HG02798 (cell line): ENCODE results near the gene PRIM2.
"Not testable (repeated sequence)": the region's sequence is repeated elsewhere in the genome, so short reads cannot be mapped to it uniquely, and the experiment has no call there.

Source experiments
- ATAC-seq: cut with Tn5 transposase; IDR thresholded peaks from one replicate; pipeline ENCODE4 v1.9.1; 2021; ENCODE audit warnings: mild to moderate bottlenecking; ENCODE audit not compliant: unreplicated experiment, poor library complexity

Gene PRIM2

DNA sequence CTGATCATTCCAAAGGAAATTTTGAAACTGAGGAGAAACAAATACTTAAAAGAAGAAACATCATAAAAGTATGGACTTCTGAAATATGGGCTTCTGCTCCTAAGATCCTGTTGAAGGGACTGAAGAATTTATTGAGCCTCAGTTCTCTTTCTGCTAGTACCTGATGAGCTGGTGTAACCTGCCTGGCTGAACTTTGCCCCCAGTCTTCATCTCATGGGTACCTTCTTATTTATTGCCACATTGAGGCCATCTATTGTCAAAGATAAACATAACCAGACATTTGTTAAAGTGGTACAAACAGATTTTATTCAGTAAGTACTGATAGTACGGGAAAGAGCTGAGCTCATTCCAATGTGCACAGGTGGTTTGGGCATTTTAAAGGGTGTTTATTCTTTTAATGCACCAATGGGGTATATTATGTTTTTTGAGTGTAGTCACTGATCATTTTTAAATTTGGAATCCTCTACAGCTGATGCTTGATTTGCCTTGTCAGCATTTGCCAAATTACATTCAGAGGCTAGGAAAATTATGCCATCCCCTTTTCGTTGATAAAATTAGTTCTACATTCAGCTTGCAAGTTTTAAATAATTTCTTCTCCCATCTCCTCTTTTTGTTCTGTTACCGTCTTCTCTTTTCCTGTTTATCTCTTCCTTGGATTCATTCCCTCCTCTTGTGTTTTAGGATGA is 118.2 kb downstream of the PRIM2 start:
- ATAC-seq: no peak

DNA sequence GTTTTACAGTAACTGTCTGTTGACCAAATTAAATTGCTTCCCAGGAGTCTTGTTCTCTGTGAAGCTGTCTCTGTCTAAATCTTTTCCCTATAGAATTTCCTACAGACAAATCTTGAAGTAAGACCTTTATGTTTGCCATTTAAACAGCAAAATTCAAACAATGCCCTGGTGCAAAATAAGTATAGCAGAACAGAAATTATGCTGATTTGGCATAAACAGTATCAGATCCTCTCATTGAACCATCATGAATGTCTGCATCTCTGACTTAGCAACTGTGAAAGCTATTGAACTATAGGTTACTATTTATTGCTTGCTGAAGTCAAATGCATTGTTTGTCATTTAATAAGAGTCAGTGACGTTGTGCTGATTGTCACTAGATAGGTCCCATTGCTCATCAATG is 123.3 kb downstream of the PRIM2 start:
- ATAC-seq: not testable (repeated sequence)

DNA sequence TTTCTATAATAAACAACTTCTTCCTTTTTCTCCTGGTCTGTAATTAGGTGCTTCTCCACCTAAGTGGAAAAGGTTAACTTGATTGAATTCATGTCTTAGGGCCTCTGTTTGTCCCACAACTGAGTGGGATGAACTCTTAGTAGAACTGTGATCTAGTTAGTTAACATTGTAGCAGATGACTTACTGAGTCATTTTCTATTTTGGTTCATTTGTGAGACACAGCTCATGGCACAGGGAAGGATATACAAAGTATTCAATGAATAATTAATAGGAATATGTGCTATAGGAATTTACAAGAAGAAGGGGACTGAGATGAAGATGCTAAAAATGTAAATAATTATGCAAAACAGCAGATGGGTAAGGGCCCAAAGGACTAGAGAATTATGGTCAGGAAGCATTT is 124.7 kb downstream of the PRIM2 start:
- ATAC-seq: not testable (repeated sequence)

DNA sequence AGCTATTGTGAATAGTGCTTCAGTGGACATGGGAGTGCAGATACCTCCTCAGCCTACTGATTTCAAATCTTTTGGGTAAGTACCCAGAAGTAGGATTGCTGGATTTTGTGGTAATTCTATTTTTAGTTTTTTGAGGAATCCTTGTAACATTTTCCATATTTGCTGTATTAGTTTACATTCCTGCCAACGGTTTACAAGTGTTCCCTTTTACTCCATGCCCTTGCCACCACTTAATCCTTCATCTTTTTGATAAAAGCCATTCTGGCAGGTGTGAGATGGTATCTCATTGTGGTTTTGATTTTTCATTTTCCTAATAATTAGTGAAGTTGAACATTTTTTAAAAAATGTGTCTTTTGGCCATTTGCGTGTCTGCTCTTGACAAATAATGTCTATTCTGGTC is 125.8 kb downstream of the PRIM2 start:
- not testable (repeated sequence) for ATAC-seq

DNA sequence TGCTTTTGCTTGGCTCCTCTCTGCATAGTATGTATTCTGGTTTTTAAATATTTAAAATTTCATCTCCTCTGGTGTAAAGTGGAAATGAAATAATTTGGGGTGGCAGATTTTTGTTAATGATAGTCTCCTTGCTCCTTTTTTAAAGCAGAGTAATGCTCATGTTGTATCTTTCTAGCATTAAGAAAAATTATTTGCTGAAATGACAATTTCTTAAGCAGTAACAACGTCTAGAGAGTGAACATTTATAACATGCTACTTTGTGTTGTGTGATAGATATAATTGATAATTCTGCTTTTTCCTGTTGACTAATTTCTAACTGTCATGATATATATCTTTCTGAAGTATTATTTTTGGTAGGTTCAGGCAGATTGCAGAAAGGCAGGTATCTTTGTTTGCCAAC is 127.4 kb downstream of the PRIM2 start:
- not testable (repeated sequence) for ATAC-seq

DNA sequence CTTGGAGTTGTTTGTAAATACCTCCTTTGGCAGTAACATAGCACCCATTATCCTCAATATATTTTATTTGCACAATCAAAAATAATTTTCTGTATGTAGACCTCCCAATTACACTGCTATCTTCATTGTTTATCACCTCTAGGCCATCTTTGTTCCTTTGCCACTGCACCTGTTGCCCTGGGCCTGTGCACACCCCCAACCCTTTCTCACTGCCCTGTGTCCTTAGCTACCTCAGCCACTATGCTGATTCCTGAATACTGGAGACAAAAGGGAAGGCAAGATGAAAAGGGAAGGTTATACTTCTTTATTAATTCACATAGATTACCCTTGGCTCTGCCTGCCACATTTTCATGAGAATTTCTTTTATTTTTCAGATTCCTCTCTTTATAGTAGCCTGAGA is 127.9 kb downstream of the PRIM2 start:
- peak; percentile 35 for ATAC-seq

DNA sequence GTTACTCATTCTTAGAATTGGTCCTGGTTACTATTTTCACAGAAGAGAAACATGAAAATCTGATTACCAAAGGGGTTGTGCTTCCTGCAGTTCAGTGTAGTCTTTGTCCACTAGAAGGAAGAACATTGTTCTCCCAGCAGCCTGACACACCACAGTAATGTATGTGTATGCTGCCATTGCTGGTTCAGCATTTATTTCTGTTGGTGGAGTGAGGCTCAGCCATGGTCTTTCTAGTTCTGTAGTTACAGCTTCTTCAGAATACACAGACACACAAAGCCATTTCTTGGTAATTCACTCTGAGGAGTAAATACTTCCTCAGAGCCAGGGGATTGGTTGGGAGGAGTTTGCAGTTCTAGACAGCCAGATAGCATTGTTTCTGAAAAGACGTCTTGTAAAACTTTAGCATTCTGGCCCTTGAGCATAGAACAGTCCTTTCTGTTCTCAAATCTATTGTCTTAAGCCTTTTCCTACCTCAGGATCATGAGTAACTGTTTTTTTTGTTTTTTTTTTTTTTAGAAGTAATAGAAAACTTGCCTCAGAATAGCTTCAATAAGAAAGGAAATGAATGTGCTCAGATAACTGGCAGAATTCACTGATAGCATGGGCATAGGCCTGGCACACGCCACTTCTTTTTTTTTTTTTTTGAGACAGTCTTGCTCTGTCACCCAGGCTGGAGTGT is 128.5 kb downstream of the PRIM2 start:
- ATAC-seq: peak; percentile 63

DNA sequence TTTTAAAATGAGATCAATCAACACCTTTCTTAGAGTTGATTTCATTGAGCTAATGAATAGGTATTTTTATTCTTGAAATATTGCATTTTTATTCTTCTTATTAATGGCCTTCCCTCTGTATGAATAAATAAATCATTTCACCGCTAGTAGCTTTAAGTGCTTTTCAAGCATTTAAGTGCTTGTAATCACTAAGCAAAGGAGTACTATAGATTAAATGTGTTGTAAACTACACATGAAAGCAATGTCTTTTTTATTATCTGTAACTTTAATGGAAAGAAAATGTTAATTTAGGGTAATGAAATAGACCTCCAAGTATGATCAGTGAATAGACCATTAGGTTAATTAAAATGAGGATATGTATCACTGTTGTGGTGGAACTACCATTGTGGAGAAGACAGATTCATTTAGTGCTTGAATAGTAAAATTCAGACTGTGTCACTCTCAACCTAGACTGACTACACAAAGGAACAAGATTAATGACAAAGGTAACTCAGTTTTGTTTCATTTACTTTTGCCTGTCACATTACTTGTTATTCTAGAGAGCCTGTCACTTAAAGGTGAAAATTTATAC is 132.2 kb downstream of the PRIM2 start:
- not testable (repeated sequence) for ATAC-seq

DNA sequence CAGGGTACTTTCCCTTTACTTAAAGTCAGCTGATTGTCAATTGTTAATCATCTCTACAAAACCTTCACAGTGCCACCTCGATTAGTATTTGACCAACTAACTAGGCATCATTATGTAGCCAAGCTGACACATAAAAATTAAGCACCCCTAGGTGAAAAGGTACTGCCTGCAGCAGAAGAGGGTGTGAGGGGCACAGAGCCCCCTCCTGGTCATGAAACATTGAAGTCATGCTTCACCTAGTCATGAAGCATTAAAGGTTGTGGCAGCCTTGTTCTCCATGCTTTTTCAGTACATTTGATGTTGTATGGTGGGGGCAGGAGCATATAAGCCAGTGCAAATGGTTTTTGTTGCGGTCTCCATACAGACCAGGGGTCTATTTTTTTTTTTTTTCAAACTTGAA is 142.4 kb downstream of the PRIM2 start:
- not testable (repeated sequence) for ATAC-seq

DNA sequence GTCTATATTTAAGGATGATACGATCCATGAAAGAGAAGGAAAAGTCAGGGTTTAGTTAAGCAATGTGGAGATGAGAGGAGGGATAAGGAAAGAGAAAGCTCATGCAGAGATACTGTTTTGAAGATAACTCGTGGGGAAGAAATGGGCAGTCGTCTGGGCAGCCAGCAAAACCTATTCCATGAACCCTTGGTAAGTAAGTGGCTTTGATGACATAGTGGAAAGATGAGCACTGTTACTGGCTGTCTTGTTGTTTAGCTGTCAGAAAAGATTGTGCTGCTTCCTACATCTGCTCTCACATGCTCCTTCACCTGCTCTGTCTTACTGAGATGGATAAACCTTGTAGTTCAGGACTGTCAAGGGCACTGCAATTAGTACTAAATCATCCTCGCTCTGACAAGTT is 143.6 kb downstream of the PRIM2 start:
- ATAC-seq: not testable (repeated sequence)

DNA sequence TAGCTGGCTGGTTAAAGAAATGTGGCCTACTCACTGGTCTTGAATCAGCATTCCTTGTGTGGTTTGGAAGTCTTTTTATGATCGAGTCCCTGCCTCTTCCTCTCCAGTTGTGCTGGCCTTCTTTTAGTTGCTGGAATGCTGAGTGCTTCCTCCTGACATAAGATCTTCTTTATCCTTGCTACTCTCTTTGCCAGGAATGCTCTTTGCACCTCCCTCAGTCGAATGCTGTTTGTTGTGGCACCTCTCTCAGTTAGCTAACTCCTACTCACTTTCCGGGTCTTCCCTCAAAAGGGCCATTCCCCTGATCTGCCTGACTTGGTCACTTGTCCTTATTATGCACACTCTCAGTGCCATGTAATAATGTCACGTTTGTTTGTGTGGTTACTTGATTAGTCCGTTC is 146.4 kb downstream of the PRIM2 start:
- ATAC-seq: not testable (repeated sequence)

DNA sequence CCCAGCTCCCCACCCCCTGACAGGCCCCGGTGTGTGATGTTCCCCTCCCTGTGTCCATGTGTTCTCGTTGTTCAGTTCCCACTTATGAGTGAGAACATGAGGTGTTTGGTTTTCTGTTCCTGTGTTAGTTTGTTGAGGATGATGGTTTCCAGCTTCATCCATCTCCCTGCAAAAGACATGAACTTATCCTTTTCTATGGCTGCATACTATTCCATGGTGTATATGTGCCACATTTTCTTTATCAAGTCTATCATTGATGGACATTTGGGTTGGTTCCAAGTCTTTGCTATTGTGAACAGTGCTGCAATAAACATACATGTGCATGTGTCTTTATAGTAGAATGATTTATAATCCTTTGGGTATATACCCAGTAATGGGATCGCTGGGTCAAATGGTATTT is 148.5 kb downstream of the PRIM2 start:
- ATAC-seq: not testable (repeated sequence)

DNA sequence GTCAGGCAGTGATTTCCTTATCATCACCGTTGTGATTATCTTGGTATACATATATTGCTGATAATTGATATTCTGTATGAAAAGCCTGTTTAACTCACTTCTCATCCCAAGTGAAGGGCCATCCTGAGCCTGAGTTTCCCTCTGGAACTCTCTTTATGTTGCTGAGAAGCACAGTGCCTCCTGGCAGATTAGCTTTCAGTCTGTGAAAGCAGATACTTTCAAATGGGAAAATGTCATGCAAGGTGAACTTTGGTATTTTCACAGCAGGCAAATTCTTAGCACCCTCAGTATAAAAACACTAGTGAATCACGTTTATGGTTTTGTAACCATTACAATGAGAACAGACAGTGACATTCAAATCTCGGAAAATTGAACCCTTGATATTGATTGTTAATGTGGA is 151.6 kb downstream of the PRIM2 start:
- no peak for ATAC-seq

DNA sequence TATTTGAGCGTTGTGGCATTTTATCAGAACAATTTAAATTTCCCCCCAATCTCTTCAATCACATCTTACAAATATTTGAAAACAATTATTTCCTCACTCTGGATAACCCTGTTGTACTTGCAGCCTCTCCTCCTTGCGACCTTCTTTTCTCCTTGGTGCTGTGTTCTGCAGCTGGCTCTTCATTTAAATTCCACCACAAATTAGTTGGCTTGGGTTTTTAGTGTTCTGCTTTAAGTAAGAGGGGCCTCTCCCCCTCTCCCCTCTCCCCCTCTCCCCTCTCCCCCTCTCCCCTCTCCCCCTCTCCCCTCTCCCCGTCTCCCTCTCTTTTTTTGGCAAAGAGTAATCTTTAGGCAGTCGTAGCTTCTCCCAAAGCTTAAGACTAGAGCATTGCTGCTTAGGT is 152.7 kb downstream of the PRIM2 start:
- not testable (repeated sequence) for ATAC-seq

DNA sequence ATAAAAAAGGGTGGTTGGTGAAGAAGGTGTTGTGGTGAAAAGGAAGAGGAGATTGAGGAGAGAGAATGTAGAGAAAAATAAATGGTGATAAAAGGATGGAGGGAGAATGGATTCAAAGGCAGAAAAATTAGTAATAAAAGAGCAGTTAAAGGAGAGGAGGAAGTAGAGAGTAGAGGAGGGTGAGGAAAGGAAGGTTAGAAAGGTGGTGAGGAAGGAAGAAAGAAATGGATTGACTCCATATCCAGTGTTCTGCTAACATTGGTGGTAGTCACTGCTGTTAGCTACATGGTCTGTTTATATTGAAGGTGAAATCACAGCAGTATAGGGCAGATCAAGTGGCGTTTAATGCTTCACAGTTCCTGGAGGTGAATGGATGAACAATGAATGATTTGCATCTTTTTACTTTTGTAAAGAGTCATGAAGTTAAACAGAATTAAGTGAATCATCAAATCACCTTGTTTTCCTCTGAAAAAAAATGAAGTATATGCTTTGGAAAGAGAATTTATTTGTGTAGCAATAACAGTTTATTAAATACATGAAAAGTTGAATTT is 154.0 kb downstream of the PRIM2 start:
- ATAC-seq: not testable (repeated sequence)

DNA sequence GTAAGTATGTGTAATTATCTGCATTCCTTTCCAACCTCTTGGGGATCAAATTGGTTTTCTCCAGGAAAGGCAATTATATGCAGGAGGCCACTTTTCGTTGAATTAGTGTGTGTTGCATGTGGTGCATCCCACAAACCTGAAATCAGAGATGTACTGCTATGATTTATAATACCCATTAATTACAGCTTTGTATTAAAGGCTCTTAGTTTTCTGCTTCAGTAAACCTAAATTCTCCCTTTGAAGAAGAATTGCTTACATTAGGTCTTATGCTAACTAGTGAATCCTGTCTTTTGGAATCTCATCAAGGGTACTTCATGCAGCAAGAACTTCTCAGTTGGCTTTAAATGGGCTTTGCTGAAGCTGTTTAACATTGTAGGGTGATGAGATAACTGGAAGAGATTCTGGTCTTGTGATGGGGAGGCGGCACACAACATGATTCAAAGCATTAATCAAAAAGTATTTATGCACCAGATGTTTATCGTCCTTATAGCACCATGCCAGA is 155.5 kb downstream of the PRIM2 start:
- not testable (repeated sequence) for ATAC-seq

DNA sequence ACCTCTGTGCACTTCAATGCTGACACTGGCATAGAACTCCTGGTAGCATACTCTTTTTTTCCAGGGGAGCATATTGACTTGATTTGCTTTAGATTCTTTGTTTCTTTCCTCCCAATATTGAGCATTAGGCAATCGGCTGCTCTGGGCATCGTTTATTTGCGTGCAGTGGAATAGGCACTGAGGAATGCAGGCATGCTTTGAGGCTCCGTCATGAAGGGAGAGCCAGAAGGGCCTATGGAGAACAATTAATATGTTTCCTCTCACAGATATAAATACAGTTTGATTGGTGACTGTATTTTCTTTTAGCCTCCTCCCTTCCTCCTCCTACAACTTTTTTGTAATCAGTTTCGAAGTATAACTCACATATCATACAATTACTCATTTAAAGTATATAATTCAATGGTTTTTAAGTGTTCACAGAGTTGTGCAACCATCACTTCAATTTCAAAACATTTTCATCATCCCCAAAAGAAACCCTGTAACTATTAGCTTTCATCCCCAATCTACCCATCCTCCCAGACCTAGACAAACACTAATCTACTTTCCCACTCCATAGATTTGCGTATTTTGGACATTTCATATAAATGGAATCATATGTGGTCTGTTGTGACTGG is 157.5 kb downstream of the PRIM2 start:
- not testable (repeated sequence) for ATAC-seq

DNA sequence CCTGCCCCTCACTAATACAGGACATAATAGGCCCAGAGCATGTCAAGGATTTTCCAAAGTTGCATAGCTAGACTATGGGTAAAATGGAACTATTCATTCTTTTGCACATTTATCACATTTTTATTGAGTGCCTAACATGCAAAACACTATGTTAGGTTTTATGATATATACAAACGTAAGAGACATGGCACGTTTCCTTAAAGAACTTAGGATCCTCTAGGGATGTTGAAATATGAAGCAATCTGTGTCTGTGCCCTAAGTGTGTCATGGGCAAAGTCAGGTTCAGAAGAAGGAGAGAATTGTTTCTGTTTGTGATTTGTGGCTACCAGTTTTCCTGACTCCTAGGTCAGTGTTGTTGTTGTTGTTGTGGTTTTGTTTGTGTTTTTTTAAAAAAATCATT is 158.2 kb downstream of the PRIM2 start:
- not testable (repeated sequence) for ATAC-seq

DNA sequence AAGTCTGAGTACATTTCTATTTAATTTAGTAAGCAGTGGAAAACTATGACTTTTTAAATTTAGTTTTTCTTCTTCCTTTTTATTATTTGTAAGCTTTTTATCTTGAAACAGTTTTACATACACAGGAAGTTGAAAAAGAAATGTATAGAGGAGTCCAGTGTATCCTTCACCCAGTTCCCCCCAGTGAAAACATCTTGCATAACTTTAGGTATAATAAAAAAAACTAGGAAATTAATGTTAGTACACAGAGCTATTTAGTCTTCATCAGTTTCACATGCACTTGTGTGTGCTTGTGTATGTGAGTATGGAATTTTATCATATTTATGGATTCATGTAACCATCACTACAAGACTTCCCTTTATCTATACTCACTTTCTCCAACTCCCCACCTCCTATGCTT is 162.8 kb downstream of the PRIM2 start:
- ATAC-seq: not testable (repeated sequence)

DNA sequence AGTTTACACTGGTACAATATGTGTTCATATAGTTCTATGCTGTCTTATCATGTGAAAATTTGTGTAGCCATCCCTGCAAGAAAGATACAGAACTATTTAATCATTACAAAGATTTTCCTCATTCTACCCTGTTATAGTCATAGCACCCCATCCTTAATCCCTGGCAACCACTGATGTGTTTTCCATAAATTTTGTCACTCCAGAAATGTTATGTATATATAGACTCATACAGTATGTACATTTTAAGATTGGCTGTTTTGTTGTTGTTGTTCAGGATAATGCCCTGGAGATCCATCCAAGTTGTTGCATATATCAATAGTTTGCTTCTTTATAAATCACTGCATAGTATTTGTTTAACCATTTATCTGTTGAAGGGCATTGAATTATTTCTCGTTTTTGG is 163.7 kb downstream of the PRIM2 start:
- not testable (repeated sequence) for ATAC-seq

DNA sequence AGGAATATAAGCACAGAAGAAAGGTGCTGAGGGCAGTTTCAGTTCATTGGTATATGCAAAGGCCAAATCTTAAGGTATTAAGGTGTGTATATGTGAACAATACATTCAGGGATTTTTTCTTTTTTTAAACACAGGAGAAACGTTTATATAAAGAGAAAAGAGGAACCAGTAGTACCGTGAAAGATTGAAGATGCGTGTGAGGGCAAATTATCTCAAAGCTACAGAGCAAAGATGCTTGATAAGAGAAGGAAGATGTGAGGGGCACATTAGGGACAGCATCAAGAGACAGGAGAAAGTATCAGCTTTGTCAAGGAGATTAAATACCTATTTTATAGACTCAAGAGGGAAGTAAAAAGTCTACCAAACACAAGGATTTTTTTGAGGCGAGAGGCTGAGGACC is 165.0 kb downstream of the PRIM2 start:
- ATAC-seq: not testable (repeated sequence)
